ENCODE results near the gene KIF3B.

GRCh38 chr20:32282461-32282860, 5.0 kb downstream of the KIF3B start:
- TF ChIP-seq CTCF (IDR thresholded peaks at IDR 0.05) (no peak), EZH2 (IDR thresholded peaks at IDR 0.05; ENCODE audit: borderline replicate concordance, insufficient read depth, low read depth, low read length, poor library complexity, severe bottlenecking) (no peak)

All from B cell (primary cell).